ENCODE measurements around the gene CMTR1. TPM values are rescaled to one million over a fixed set of nuclear protein-coding genes. Genes with fewer than 3 reads are reported as not detected.

The CMTR1 gene
- total RNA-seq, 4 donors from 2014 or later, result 24.5 to 34.1 (median 28.1) TPM

DNA sequence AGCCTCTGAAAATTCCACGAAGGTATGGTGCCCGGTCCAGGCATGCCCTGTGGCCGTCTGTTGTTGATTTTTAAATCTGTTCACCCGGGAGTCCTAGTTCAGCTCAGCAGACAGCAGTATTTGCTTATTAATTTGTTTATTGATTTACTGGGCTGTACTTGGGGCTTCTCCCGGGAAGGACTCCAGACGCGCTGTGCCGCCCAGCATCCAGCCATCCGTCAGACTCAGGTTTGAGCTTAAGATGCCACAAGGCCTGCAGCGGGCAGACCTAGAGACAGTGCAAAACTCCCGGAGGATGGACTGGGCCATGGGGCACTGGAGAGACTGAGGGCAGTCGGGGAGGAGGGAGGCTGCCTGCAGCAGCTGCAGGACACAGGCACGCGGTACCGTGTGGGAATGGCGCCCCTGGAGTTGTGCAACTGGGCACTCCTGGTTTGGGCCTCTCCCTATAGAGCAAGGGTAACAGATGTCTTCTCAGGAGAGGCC, 83.9 kb downstream of the CMTR1 start:
- TF ChIP-seq POLR2A (IDR thresholded peaks at IDR 0.05), result no peak
- TF ChIP-seq CTCF (IDR thresholded peaks at IDR 0.05), result no peak
- no peak for DNase-seq (ENCODE audit: low spot score in 2 of 2)
- H3K4me3 ChIP-seq (ENCODE audit: low read depth, poor library complexity, severe bottlenecking), result no peak overlapping the region
- WGBS, 2 donors, result 54 to 57% methylated on average over 15 to 16 of the region's 16 CpGs
- intact Hi-C loops (cut with DNase I; ENCODE audit: low total_unique reads), result no loop called here

DNA sequence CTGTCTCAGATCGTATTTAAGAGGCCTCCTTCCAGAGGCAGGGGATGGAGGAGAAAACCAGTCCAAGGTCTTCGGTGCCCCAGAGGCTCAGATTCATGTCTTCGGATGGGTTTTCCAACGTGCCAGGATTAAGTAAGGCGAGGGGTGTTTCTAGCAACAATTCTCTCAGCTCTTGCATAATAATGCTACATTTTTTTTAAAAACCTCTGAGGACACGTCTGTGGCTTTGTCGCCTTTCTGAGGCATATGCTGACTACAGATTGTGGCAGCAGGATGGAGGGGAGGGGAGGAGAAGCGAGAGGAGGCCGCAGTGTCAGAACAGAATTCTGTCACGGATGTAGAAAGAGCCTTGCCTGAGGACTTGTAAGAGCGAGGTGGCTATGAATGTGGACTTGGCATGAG, 84.4 kb downstream of the CMTR1 start:
- no peak for DNase-seq (ENCODE audit: low spot score in 2 of 2)
- WGBS, 2 donors, result 40 to 48% methylated on average over 11 of the region's 11 CpGs
- TF ChIP-seq CTCF (IDR thresholded peaks at IDR 0.05) (no peak), POLR2A (IDR thresholded peaks at IDR 0.05) (no peak)
- H3K4me3 ChIP-seq (ENCODE audit: low read depth, poor library complexity, severe bottlenecking), result no peak overlapping the region
- intact Hi-C loops (cut with DNase I; ENCODE audit: low total_unique reads), result no loop called here

GRCh38 chr6:37518116-37518515, 85.1 kb downstream of the CMTR1 start:
- no peak overlapping the region for H3K4me3 ChIP-seq (ENCODE audit: low read depth, poor library complexity, severe bottlenecking)
- WGBS, 2 donors, result 81 to 87% methylated on average over 6 of the region's 6 CpGs
- intact Hi-C loops (cut with DNase I; ENCODE audit: low total_unique reads), result no loop called here
- TF ChIP-seq POLR2A (IDR thresholded peaks at IDR 0.05) (no peak), CTCF (IDR thresholded peaks at IDR 0.05) (no peak)
- no peak for DNase-seq (ENCODE audit: low spot score in 2 of 2)

DNA sequence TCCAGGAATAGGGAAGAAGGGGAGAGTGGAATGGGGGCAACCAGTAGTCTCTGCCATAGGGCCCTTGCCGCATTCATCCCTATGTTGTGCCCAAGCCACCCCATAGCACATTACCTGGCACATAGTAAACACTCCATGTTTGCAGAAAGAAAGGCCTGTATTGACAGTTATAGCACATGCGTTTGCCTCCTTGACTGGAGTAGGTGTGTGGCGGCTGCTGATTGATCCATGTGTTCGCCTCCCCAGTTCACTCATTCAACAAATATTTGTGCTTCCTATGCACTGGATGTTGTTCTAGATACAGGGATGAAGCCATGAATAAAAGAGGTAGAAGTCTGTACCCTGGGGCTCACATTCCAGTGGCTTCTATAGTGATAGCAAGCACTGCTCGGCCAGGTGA, 86.4 kb downstream of the CMTR1 start:
- DNase-seq (ENCODE audit: low spot score in 2 of 2), result no peak

GRCh38 chr6:37520926-37521325, 87.9 kb downstream of the CMTR1 start:
- DNase-seq (ENCODE audit: low spot score in 2 of 2), result no peak
- TF ChIP-seq POLR2A (IDR thresholded peaks at IDR 0.05) (no peak), CTCF (IDR thresholded peaks at IDR 0.05) (no peak)
- 68 to 75% methylated on average over 6 of the region's 6 CpGs for WGBS, 2 donors
- no peak overlapping the region for H3K4me3 ChIP-seq (ENCODE audit: low read depth, poor library complexity, severe bottlenecking)
- intact Hi-C loops (cut with DNase I; ENCODE audit: low total_unique reads), result no loop called here

More for the DNA sequence above, 86.4 kb downstream of the CMTR1 start:
- H3K4me3 ChIP-seq (ENCODE audit: low read depth, poor library complexity, severe bottlenecking), result no peak overlapping the region
- intact Hi-C loops (cut with DNase I; ENCODE audit: low total_unique reads), result no loop called here
- TF ChIP-seq CTCF (IDR thresholded peaks at IDR 0.05) (no peak), POLR2A (IDR thresholded peaks at IDR 0.05) (no peak)
- 97% methylated on average over 5 of the region's 5 CpGs for WGBS, 2 donors

- H3K4me3 ChIP-seq (ENCODE audit: low read depth, poor library complexity, severe bottlenecking), result no peak overlapping the region
- TF ChIP-seq CTCF (IDR thresholded peaks at IDR 0.05), result no peak
- TF ChIP-seq POLR2A (IDR thresholded peaks at IDR 0.05), result no peak
- intact Hi-C loops (cut with DNase I; ENCODE audit: low total_unique reads), result no loop called here
- DNase-seq (ENCODE audit: low spot score in 2 of 2), result no peak
- 61 to 76% methylated on average over 4 of the region's 4 CpGs for WGBS, 2 donors
Observed at GRCh38 chr6:37521674-37522073, 88.7 kb downstream of the CMTR1 start.
